CD4-positive, alpha-beta T cell treated with Interleukin-21 for 1 hour (primary cell): ENCODE results near the gene KMT2A.
"Not testable (repeated sequence)": the region's sequence is repeated elsewhere in the genome, so short reads cannot be mapped to it uniquely, and the experiment has no call there.

Experiments
- DNase-seq: peaks from one replicate; pipeline ENCODE4 v3.0.0-alpha.2; 2020

Gene KMT2A

GRCh38 chr11:118435893-118436624 lies at the start of gene KMT2A:
KMT2A (plus strand) TSS chr11:118436492; CDS start chr11:118436513, 21 bp downstream.
- peak; percentile 95 for DNase-seq

- DNase-seq: peak; percentile 49
Measured at GRCh38 chr11:118396097-118396501, 40.2 kb upstream of the KMT2A start.

GRCh38 chr11:118397448-118397847 lies 38.8 kb upstream of the KMT2A start:
- no peak for DNase-seq

GRCh38 chr11:118398791-118399559 lies 37.3 kb upstream of the KMT2A start:
- peak; percentile 90 for DNase-seq

GRCh38 chr11:118401151-118401879 lies 35.0 kb upstream of the KMT2A start, which contains the start of gene ATP5MG:
ATP5MG (plus strand) TSS chr11:118401606; CDS start chr11:118401666, 60 bp downstream.
- DNase-seq: peak; percentile 94

- no peak for DNase-seq
Measured at GRCh38 chr11:118401880-118402590, 34.3 kb upstream of the KMT2A start.

- DNase-seq: not testable (repeated sequence)
Measured at GRCh38 chr11:118402594-118402993, 33.7 kb upstream of the KMT2A start.

GRCh38 chr11:118406599-118407166 lies 29.6 kb upstream of the KMT2A start:
- DNase-seq: no peak

GRCh38 chr11:118410055-118410745 lies 26.1 kb upstream of the KMT2A start:
- no peak for DNase-seq

- DNase-seq: no peak
Measured at GRCh38 chr11:118411530-118411929, 24.8 kb upstream of the KMT2A start.

- no peak for DNase-seq
Measured at GRCh38 chr11:118412921-118413320, 23.4 kb upstream of the KMT2A start.

GRCh38 chr11:118415062-118415738 lies 21.1 kb upstream of the KMT2A start:
- DNase-seq: no peak

GRCh38 chr11:118415739-118416068 lies 20.6 kb upstream of the KMT2A start:
- DNase-seq: no peak

GRCh38 chr11:118416900-118417299 lies 19.4 kb upstream of the KMT2A start:
- DNase-seq: not testable (repeated sequence)

- no peak for DNase-seq
Measured at GRCh38 chr11:118417801-118418200, 18.5 kb upstream of the KMT2A start.

GRCh38 chr11:118418766-118419165 lies 17.5 kb upstream of the KMT2A start:
- DNase-seq: no peak

GRCh38 chr11:118427707-118428106 lies 8.6 kb upstream of the KMT2A start:
- no peak for DNase-seq

GRCh38 chr11:118430956-118431355 lies 5.3 kb upstream of the KMT2A start:
- DNase-seq: no peak

GRCh38 chr11:118434123-118434552 lies 2.2 kb upstream of the KMT2A start:
- DNase-seq: peak; percentile 68

- no peak for DNase-seq
Measured at GRCh38 chr11:118434553-118435289, 1.6 kb upstream of the KMT2A start.
